B cell (primary cell): ENCODE data around the gene AZU1. TPM values are rescaled to one million over a fixed set of nuclear protein-coding genes. Genes with fewer than 3 reads are reported as not detected.

Experiments used
- ATAC-seq: fragments of 200-7000 bp; cut with Tn5 transposase; one replicate; pipeline ENCODE4 v1.10.0; 2021; ENCODE audit warnings: low read depth, mild to moderate bottlenecking, moderate number of reproducible peaks, moderate library complexity
- CTCF ChIA-PET: fragments of 350-600 bp; sonication (Branson Sonifier 250); formaldehyde crosslinking; loops from one replicate; lab custom pipeline; 2021; ENCODE audit warnings: antibody characterized with exemption, inconsistent platforms; lab: Charles Lee
- POLR2A ChIA-PET: fragments of 350-600 bp; sonication (Branson Sonifier 250); formaldehyde crosslinking; loops from one replicate; lab custom pipeline; 2021; ENCODE audit warnings: antibody characterized with exemption; lab: Charles Lee
- DNase-seq: peaks from one replicate; pipeline ENCODE4 v3.0.0; 2013
- H2AFZ ChIP-seq: 2 replicates; pipeline ENCODE4 v1.6.1; 2012; ENCODE audit warnings: mild to moderate bottlenecking, low read depth, low read length; ENCODE audit not compliant: insufficient read depth, poor library complexity, severe bottlenecking
- H3K27ac ChIP-seq, 2 donors: 1 replicate in 1 of 2; 2 replicates in 1 of 2; pipeline ENCODE4 v1.5.1; 2012 to 2013; ENCODE audit warnings: low read length in 2 of 2, mild to moderate bottlenecking in 2 of 2, moderate library complexity in 1 of 2
- H3K27me3 ChIP-seq, 4 experiments: fragments of 200-600 bp in 1 of 4; sonication (generic) in 1 of 4; replicated peaks in 1 of 4; 1 replicate in 2 of 4; 2 replicates in 2 of 4; pipeline versions ENCODE4 v1.6.1 to v1.7.0; 2013 to 2016; ENCODE audit warnings: low read length in 3 of 4, mild to moderate bottlenecking in 2 of 4, mixed read lengths in 1 of 4, moderate library complexity in 1 of 4; ENCODE audit not compliant: insufficient read depth in 4 of 4, control insufficient read depth in 3 of 4; ENCODE audit errors: control extremely low read depth in 1 of 4
- H3K36me3 ChIP-seq, 2 experiments: replicated peaks in 1 of 2; 1 replicate in 1 of 2; 2 replicates in 1 of 2; pipeline versions ENCODE4 v1.6.1 to v1.7.1; 2013; ENCODE audit warnings: low read length in 1 of 2; ENCODE audit not compliant: insufficient read depth in 2 of 2, control insufficient read depth in 1 of 2; ENCODE audit errors: control extremely low read depth in 1 of 2, extremely low read depth in 1 of 2
- H3K4me1 ChIP-seq, 2 donors: fragments of 200-600 bp in 1 of 2; sonication (generic) in 1 of 2; 1 replicate in 1 of 2; 2 replicates in 1 of 2; pipeline versions ENCODE4 v1.5.1 to v1.6.1; 2013 to 2017; ENCODE audit warnings: low read length in 2 of 2; ENCODE audit not compliant: control insufficient read depth in 2 of 2, insufficient read depth in 2 of 2
- H3K4me2 ChIP-seq: replicated peaks from 2 replicates; pipeline ENCODE3; 2012; ENCODE audit warnings: mild to moderate bottlenecking, low read depth, low read length; ENCODE audit not compliant: poor library complexity, severe bottlenecking
- H3K4me3 ChIP-seq, 5 experiments: fragments of 200-600 bp in 1 of 5; sonication (generic) in 1 of 5; 1 replicate in 3 of 5; 2 replicates in 2 of 5; pipeline versions ENCODE4 v1.5.1 to v1.7.0; 2011 to 2016; ENCODE audit warnings: low read length in 4 of 5, mild to moderate bottlenecking in 4 of 5, low read depth in 2 of 5, control low read depth in 1 of 5, moderate library complexity in 1 of 5; ENCODE audit not compliant: insufficient read depth in 1 of 5; ENCODE audit errors: control extremely low read depth in 1 of 5, extremely low read depth in 1 of 5
- H3K79me2 ChIP-seq: fragments of 200-600 bp; sonication (generic); one replicate; pipeline ENCODE4 v1.6.0; 2016; ENCODE audit warnings: low read length; ENCODE audit not compliant: control insufficient read depth, insufficient read depth
- H3K9ac ChIP-seq: fragments of 200-600 bp; sonication (generic); 2 replicates; pipeline ENCODE4 v1.6.1; 2017; ENCODE audit warnings: mild to moderate bottlenecking, low read length, moderate library complexity
- H3K9me3 ChIP-seq, 3 donors: one replicate each; pipeline versions ENCODE4 v1.6.1 to v1.7.1; 2013; ENCODE audit warnings: low read length in 2 of 3; ENCODE audit not compliant: control insufficient read depth in 2 of 3, insufficient read depth in 1 of 3; ENCODE audit errors: control extremely low read depth in 1 of 3
- H4K20me1 ChIP-seq: 2 replicates; pipeline ENCODE4 v1.6.0; 2012; ENCODE audit warnings: mild to moderate bottlenecking, low read length; ENCODE audit not compliant: insufficient read depth, control insufficient read depth, poor library complexity, severe bottlenecking
- H3K27ac Mint-ChIP-seq: one replicate; pipeline ENCODE4 v1.8.0; 2021; ENCODE audit warnings: mixed read lengths
- H3K27me3 Mint-ChIP-seq: one replicate; pipeline ENCODE4 v1.8.0; 2021; ENCODE audit warnings: mixed read lengths
- H3K4me1 Mint-ChIP-seq: one replicate; pipeline ENCODE4 v1.8.0; 2021; ENCODE audit warnings: mixed read lengths
- H3K4me3 Mint-ChIP-seq: one replicate; pipeline ENCODE4 v1.8.0; 2021; ENCODE audit warnings: mixed read lengths
- H3K9me3 Mint-ChIP-seq: one replicate; pipeline ENCODE4 v1.8.0; 2022; ENCODE audit warnings: mixed read lengths; ENCODE audit not compliant: insufficient read depth
- EZH2 ChIP-seq: IDR thresholded peaks from 2 replicates; pipeline ENCODE4 v1.6.1; 2012; ENCODE audit warnings: borderline replicate concordance, low read depth, mild to moderate bottlenecking, moderate library complexity, low read length; ENCODE audit not compliant: insufficient read depth, poor library complexity, severe bottlenecking
- WGBS: methylation state at CpG from one replicate; pipeline ENCODE4 v1.1.5; 2013; ENCODE audit warnings: missing lambda C conversion rate; ENCODE audit not compliant: insufficient coverage; 5-methylcytosine and 5-hydroxymethylcytosine counted together
- intact Hi-C: fragments of 100-400 bp; cut with micrococcal nuclease; formaldehyde crosslinking; loops from one replicate; pipeline ENCODE4 v1.10.0; 2022
- polyA plus RNA-seq: library from polyadenylated mRNA; depleted of rRNA; stranded (reverse); fragments of >200 nt; gene quantifications from 2 replicates; pipeline ENCODE4 v1.2.3, GENCODE V29; 2012
- total RNA-seq, 2 donors: library from RNA; stranded (reverse); fragments of 120-200 nt in 1 of 2; gene quantifications; 1 replicate in 1 of 2; 2 replicates in 1 of 2; pipeline versions ENCODE4 v1.2.3 to v1.2.4, GENCODE V29; 2013 to 2022
- TF ChIP-seq, protein P1 (sequence below): fragments of 200-600 bp; IDR thresholded peaks from one replicate; pipeline ENCODE4 v1.8.0; 2022; ENCODE audit warnings: antibody characterized with exemption, mild to moderate bottlenecking

AZU1 gene
- total and polyA plus RNA-seq, 2 donors (not counting 1 experiment from before 2014, with no cell fraction given) = 0.13 to 0.44 TPM

DNA sequence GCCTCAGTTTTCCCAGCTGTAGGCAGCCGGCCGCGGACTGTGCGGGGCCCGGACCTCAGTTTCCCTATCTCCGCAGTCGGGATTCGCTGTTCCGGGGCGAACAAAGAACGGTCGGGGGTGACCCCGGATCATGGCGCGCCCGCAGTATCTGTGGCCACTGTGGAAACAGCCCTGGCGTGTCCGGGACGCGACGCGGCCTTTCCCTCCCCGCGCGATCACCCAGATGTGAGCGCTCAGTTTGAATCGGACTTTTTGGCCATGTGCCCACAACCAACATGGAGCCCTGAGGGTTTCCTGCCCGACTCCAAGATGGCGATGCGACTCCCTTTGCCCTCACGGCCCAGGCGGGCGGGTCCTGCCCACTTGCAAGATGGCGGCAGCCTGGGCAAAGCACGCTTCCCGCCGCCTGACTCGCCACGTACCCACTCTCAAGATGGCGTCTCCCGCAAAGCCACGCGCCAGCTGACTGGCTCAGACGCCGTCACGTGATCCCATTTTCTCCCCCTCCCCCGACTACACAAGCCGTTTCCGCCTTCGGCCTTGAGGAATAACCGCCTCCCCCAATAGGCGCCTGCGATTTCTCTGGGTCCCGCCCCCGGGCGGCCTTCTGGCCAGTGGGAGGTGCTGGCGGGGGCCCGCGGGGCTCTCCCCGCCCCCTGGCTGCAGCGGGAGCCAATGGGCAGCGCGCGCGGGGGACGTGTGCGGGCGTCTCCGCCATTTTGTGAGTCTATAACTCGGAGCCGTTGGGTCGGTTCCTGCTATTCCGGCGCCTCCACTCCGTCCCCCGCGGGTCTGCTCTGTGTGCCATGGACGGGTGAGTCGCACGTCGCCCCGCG lies 30.7 kb upstream of the AZU1 start, which contains the start of gene PTBP1:
TSS of gene PTBP1 (plus strand) at position 761 of the 836 bp plus-strand sequence. CDS start at position 807, 46 bp downstream.
- POLR2A ChIA-PET = interaction anchor here (0.7 to 1.1 kb wide), 2 partner anchors 134 to 287 kb away, joined by 3 to 4 read pairs; partner anchors contain the start of gene RNF126
- Histone ChIP-seq H3K9me3 (no peaks in the 10 kb centered on the region), H3K36me3 (peaks cover 0 to 30% of the 10 kb centered on the region in 2 experiments), H3K9ac (peak within 1 kb of the TSS; percentile 75), H3K27me3 (no peaks in the 10 kb centered on the region), H4K20me1 (peaks cover 41% of the 10 kb centered on the region), H3K79me2 (peaks cover 51% of the 10 kb centered on the region), H2AFZ (peak within 1 kb of the TSS; percentile 86), H3K4me3 (peak within 1 kb of the TSS; percentile 61 to 86 (median 78)), H3K27ac (peak within 1 kb of the TSS; percentile 57 to 74), H3K4me1 (peaks cover 22 to 48% of the 10 kb centered on the region in 2 donors), H3K4me2 (peak within 1 kb of the TSS; percentile 99)
- Mint-ChIP-seq H3K27ac (peak within 1 kb of the TSS; percentile 88), H3K27me3 (no peaks in the 10 kb centered on the region), H3K4me3 (peak within 1 kb of the TSS; percentile 98), H3K4me1 (peaks cover 33% of the 10 kb centered on the region), H3K9me3 (no peaks in the 10 kb centered on the region)
- CTCF ChIA-PET = no interaction called here
- DNase-seq (peak; percentile 100), ATAC-seq (peak; percentile 85)
- no peak for TF ChIP-seq EZH2
- TF ChIP-seq, protein P1, sequence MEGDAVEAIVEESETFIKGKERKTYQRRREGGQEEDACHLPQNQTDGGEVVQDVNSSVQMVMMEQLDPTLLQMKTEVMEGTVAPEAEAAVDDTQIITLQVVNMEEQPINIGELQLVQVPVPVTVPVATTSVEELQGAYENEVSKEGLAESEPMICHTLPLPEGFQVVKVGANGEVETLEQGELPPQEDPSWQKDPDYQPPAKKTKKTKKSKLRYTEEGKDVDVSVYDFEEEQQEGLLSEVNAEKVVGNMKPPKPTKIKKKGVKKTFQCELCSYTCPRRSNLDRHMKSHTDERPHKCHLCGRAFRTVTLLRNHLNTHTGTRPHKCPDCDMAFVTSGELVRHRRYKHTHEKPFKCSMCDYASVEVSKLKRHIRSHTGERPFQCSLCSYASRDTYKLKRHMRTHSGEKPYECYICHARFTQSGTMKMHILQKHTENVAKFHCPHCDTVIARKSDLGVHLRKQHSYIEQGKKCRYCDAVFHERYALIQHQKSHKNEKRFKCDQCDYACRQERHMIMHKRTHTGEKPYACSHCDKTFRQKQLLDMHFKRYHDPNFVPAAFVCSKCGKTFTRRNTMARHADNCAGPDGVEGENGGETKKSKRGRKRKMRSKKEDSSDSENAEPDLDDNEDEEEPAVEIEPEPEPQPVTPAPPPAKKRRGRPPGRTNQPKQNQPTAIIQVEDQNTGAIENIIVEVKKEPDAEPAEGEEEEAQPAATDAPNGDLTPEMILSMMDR = no peak
- WGBS = under 1% methylated on average over 82 of the region's 83 CpGs
- intact Hi-C loops = loop anchor here (2.0 kb wide), 2 partner anchors 112 to 188 kb away; partner anchors contain the start of gene WDR18
